ENCODE measurements around the gene TAC3.
A peak's percentile ranks its signal among the peaks of the same experiment; 100 is the strongest.
"Not testable (repeated sequence)": the region's sequence is repeated elsewhere in the genome, so short reads cannot be mapped to it uniquely, and the experiment has no call there.

TAC3 gene

GRCh38 chr12:57033431-57033830 lies 17.1 kb upstream of the TAC3 start:
- no peak for DNase-seq (ENCODE audit: low read depth)

- no peak for DNase-seq (ENCODE audit: low read depth)
These were observed 15.5 kb upstream of the TAC3 start for GRCh38 chr12:57031789-57032188.

- DNase-seq (ENCODE audit: low read depth) = no peak
These were observed 14.9 kb upstream of the TAC3 start for GRCh38 chr12:57031138-57031725.

- DNase-seq (ENCODE audit: low read depth) = no peak
These were observed 13.1 kb upstream of the TAC3 start for GRCh38 chr12:57029457-57029856.

GRCh38 chr12:57027805-57028153 lies 11.4 kb upstream of the TAC3 start:
- DNase-seq (ENCODE audit: low read depth) = no peak

GRCh38 chr12:57027011-57027804 lies 10.9 kb upstream of the TAC3 start:
- no peak for DNase-seq (ENCODE audit: low read depth)

- no peak for DNase-seq (ENCODE audit: low read depth)
These were observed 8.9 kb upstream of the TAC3 start for GRCh38 chr12:57025196-57025595.

GRCh38 chr12:57022324-57022723 lies 6.0 kb upstream of the TAC3 start:
- not testable (repeated sequence) for DNase-seq (ENCODE audit: low read depth)

GRCh38 chr12:57019983-57020719 lies 3.8 kb upstream of the TAC3 start:
- no peak for DNase-seq (ENCODE audit: low read depth)

GRCh38 chr12:57018906-57019305 lies 2.6 kb upstream of the TAC3 start:
- DNase-seq (ENCODE audit: low read depth) = no peak

GRCh38 chr12:57018353-57018752 lies 2.0 kb upstream of the TAC3 start:
- DNase-seq (ENCODE audit: low read depth) = not testable (repeated sequence)

- no peak for DNase-seq (ENCODE audit: low read depth)
These were observed 3.5 kb downstream of the TAC3 start for GRCh38 chr12:57012600-57013465.

GRCh38 chr12:57011438-57012424 lies 4.6 kb downstream of the TAC3 start:
- no peak for DNase-seq (ENCODE audit: low read depth)

- DNase-seq (ENCODE audit: low read depth) = no peak
These were observed 5.6 kb downstream of the TAC3 start for GRCh38 chr12:57010627-57011247.

- DNase-seq (ENCODE audit: low read depth) = no peak
These were observed 6.2 kb downstream of the TAC3 start for GRCh38 chr12:57009949-57010626.

GRCh38 chr12:57008178-57008577 lies 8.2 kb downstream of the TAC3 start:
- DNase-seq (ENCODE audit: low read depth) = no peak

- no peak for DNase-seq (ENCODE audit: low read depth)
These were observed 9.4 kb downstream of the TAC3 start for GRCh38 chr12:57006809-57007475.

GRCh38 chr12:57005980-57006808 lies 10.1 kb downstream of the TAC3 start, which contains the start of gene ZBTB39:
ZBTB39 (minus strand) TSS chr12:57006546; CDS start chr12:57004917, 1,629 bp downstream.
- peak; percentile 55 for DNase-seq (ENCODE audit: low read depth)
